ENCODE results near the gene C21orf58.
A peak's percentile ranks its signal among the peaks of the same experiment; 100 is the strongest.

Gene C21orf58

DNA sequence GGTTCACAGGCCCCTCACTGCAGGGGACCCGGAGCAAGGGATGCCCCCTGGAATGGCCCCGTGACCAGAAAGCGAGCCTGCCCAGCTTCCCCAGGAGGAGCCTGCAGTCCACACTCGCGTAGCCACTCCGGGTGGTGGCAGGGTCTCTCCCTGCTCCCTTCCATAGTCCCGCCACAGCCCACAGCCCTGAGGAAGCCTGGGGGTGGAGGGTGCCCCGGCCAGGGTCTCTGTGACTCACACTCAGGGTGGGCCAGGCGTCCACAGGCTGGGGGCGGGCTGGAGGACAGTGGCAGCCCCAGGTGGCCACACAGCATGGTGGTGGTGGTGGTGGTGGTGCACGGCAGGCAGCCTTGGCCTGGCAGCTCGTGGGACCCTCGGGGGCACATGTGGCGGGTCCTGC, 21.9 kb downstream of the C21orf58 start:
- no peak for DNase-seq (ENCODE audit: low read depth)
- TF ChIP-seq, protein P1, sequence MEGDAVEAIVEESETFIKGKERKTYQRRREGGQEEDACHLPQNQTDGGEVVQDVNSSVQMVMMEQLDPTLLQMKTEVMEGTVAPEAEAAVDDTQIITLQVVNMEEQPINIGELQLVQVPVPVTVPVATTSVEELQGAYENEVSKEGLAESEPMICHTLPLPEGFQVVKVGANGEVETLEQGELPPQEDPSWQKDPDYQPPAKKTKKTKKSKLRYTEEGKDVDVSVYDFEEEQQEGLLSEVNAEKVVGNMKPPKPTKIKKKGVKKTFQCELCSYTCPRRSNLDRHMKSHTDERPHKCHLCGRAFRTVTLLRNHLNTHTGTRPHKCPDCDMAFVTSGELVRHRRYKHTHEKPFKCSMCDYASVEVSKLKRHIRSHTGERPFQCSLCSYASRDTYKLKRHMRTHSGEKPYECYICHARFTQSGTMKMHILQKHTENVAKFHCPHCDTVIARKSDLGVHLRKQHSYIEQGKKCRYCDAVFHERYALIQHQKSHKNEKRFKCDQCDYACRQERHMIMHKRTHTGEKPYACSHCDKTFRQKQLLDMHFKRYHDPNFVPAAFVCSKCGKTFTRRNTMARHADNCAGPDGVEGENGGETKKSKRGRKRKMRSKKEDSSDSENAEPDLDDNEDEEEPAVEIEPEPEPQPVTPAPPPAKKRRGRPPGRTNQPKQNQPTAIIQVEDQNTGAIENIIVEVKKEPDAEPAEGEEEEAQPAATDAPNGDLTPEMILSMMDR (IDR thresholded peaks at IDR 0.05; ENCODE audit: control insufficient read depth, insufficient read depth, low read depth, low read length, missing control alignments) = no peak
- no peak overlapping the region for H3K4me3 ChIP-seq (ENCODE audit: control insufficient read depth, low read depth, low read length)

DNA sequence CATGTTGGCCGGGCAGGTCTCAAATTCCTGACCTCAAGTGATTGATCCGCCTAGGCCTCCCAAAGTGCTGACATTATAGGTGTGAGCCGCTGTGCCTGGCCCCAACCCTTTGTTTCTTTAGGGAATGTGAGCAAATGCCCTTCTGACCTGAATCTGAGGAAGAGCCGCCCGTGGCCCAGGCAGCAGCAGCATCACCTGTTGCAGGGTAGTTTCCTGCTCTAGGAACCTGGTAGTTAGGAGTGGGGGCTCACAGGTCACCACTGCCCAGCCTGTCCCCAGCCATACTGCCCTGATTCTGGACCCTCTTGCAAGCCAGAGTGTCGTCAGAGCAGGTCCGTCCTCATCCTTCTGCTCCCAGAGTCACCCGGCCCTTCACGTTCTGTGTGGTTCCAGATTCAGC, 24.5 kb downstream of the C21orf58 start:
- no peak for DNase-seq (ENCODE audit: low read depth)
- TF ChIP-seq, protein P1 (IDR thresholded peaks at IDR 0.05; ENCODE audit: control insufficient read depth, insufficient read depth, low read depth, low read length, missing control alignments) = no peak
- no peak overlapping the region for H3K4me3 ChIP-seq (ENCODE audit: control insufficient read depth, low read depth, low read length)

DNA sequence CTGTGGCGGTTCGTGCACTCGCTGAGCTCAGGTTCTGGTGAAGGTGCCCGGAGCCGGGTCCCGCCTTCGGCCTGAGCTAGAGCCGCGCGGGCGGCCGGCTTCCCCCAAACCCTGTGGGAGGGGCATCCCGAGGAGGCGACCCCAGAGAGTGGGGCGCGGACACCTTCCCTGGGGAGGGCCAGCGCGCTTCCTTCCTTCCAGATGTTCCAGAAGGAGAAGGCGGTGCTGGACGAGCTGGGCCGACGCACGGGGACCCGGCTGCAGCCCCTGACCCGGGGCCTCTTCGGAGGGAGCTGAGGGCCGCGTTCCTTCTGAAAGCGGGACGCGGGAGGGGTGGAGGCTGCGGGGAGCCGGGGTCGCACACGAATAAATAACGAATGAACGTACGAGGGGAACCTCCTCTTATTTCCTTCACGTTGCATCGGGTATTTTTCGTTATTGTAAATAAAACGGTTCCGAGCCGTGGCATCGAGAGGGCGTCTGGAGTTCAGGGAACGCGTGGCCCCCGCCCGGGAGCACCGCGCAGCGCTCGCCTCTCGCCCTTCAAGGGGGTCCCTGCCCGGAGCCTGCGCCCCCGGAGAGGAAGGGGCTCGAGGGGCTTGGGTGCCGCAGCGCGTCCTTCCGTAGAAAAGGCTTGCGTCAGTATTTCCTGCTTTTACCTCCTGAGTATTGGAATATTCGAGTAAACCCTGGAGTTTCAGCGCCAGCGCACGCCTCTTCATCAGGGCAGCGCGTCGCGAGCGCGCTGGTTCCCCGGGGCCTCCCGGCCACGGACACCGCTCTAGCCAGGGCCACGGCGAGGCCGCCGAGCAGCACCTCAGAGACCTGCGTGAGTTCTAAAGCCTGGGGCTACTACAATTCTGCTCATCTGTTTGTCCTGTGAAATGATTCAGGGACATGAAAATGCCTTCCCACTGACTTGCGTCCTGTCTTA, 26.1 kb downstream of the C21orf58 start:
- no peak for DNase-seq (ENCODE audit: low read depth)
- peak overlapping the region; percentile 23 for H3K4me3 ChIP-seq (ENCODE audit: control insufficient read depth, low read depth, low read length)
- TF ChIP-seq, protein P1 (IDR thresholded peaks at IDR 0.05; ENCODE audit: control insufficient read depth, insufficient read depth, low read depth, low read length, missing control alignments) = no peak

DNA sequence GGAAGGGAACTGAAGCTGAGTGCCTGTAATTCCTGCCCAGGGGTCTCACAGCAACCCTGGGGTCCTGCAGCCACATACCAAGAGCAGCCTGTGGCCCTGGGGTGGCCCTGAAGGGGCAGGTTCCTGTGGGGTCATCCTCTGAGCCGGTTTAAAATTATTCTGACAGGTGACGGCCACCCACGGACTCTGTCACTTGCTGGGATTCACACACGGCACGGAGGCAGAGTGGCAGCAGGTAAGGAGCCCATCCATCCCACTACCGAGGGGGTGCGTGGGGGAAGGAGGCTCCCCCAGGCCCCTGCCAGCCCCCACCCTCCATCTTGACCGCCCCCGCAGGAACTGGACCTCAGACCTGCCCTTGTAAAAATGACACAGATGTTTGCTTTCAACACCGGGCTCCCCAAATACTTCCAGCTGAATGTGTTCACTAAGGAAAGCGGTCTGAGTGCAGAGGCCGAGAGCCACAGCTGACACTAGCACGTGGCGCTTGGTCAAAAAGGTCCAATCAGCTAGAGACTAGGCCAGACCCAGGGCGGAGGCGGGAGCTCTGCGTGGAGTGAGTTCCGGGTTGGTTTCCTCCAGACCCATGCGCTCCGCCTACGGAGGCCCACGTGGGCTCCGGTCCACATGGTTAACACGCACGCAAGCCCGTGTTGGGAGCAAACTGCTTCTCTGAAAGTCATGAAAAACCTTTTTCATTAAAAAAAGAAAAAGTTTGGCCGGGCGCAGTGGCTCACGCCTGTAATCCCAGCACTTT, 27.5 kb downstream of the C21orf58 start:
- peak overlapping the region; percentile 18 for H3K4me3 ChIP-seq (ENCODE audit: control insufficient read depth, low read depth, low read length)
- TF ChIP-seq, protein P1 (IDR thresholded peaks at IDR 0.05; ENCODE audit: control insufficient read depth, insufficient read depth, low read depth, low read length, missing control alignments) = no peak
- DNase-seq (ENCODE audit: low read depth) = peak; percentile 76

DNA sequence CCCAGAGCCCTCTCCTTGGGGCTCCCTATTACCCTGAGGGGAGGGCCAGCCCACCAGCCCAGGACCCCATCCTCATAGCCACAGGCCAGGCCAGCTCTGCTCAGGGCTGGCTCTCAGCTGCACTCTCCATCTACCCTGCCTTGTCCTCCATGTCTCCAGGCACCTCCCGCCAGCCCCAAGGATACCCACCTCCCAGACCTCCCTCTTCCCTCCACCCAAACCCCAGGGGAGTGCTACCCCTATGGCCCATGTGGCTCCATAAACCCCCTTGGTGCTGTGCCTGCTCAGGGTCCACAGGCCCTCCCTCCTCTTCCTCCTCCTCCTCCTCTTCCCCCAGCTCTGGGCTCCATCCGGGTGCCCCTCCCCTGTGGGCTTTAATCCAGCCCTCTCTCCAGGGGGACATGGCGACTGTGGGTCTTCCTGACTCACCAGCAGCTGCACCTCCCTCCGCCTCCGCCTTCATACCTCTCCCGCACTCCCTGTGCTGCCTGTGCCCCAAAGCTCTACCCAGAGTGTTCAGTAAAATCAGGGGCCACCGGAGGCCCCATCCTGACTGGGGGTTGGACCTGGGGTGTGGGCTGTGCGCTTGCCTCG, 28.4 kb downstream of the C21orf58 start:
- no peak for DNase-seq (ENCODE audit: low read depth)
- no peak overlapping the region; the same call in 1 of the 2 replicates for H3K4me3 ChIP-seq (ENCODE audit: control insufficient read depth, low read depth, low read length)
- TF ChIP-seq, protein P1 (IDR thresholded peaks at IDR 0.05; ENCODE audit: control insufficient read depth, insufficient read depth, low read depth, low read length, missing control alignments) = no peak

DNA sequence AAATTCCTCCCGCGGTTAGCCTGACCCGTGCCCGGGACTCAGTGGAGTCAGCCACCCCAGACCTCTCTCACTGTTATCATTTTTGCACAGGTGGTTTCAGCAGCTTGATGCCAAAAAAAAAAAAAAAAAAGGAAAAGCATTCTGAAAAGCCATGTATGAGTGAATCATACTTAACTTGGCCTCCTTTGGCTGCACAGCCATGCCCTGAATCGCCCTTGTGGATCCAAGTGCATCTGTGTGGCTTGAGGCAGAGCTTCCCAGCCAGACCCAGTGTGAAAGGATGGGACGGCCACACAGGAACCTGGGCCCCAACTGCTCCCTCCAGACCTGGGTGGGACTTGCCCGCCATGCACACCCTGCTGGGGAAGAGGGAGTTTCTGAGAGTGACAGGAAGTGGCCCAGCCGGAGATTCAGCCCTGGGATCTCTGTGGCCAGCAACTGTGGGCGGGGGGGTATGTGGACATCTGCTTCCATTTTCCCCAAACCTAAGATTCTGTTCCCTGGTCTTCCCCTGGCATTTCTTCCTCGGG, 29.0 kb downstream of the C21orf58 start:
- TF ChIP-seq, protein P1 (IDR thresholded peaks at IDR 0.05; ENCODE audit: control insufficient read depth, insufficient read depth, low read depth, low read length, missing control alignments) = no peak
- H3K4me3 ChIP-seq (ENCODE audit: control insufficient read depth, low read depth, low read length) = no peak overlapping the region
- DNase-seq (ENCODE audit: low read depth) = no peak
